ENCODE measurements around the gene UFSP1. TPM values are rescaled to one million over a fixed set of nuclear protein-coding genes. Genes with fewer than 3 reads are reported as not detected.

UFSP1 gene
- total RNA-seq, 1 experiment from 2014 or later = 5.6 TPM

DNA sequence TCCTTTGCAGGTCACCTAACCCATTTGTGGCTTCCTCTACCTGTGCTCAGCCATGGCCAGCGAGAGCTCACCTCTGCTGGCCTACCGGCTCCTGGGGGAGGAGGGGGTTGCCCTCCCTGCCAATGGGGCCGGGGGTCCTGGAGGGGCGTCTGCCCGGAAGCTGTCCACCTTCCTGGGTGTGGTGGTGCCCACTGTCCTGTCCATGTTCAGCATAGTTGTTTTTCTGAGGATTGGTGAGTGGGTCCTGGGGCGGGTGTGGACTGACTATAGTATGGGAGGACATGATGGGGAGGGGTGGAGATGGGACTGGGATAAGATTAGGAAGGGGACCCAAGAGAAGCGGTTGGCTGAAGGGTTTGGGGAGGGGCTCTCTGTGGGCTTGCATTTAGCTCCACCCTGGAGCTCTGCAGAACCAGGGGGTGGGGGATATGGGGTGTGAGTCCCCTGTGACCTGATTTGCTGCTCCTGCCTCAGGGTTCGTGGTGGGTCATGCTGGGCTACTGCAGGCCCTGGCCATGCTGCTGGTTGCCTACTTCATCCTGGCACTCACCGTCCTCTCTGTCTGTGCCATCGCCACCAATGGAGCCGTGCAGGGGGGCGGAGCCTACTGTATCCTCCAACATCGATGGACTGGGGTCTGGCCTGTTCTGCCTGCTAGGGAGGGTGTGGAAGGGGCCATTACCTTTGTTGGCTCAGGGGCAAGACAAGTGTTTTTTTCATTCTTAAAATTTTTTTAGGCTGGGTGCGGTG, 35.2 kb downstream of the UFSP1 start:
- H3K27me3 ChIP-seq (ENCODE audit: insufficient read depth, low read length) = no peaks in the 10 kb centered on the region
- no peak for DNase-seq (ENCODE audit: low read depth, low spot score)
- no peaks in the 10 kb centered on the region for H3K9me2 ChIP-seq (ENCODE audit: insufficient read depth)
- no peak overlapping the region for H2AFZ ChIP-seq (ENCODE audit: low read depth, low read length, poor library complexity, severe bottlenecking)
- no peaks in the 10 kb centered on the region for H3K36me3 ChIP-seq (ENCODE audit: control insufficient read depth in 1 of 2, insufficient read depth in 2 of 2, low read length in 2 of 2)
- H3K9me3 ChIP-seq (ENCODE audit: control insufficient read depth in 1 of 2, insufficient read depth in 1 of 2, low read depth in 1 of 2, low read length in 2 of 2) = no peaks in the 10 kb centered on the region
- H4K20me1 ChIP-seq (ENCODE audit: insufficient read depth) = no peaks in the 10 kb centered on the region
- TF ChIP-seq SIN3A (IDR thresholded peaks at IDR 0.05; ENCODE audit: low read depth) = no peak
- no peak for TF ChIP-seq ZFX (IDR thresholded peaks at IDR 0.05)
- TF ChIP-seq, protein P1, sequence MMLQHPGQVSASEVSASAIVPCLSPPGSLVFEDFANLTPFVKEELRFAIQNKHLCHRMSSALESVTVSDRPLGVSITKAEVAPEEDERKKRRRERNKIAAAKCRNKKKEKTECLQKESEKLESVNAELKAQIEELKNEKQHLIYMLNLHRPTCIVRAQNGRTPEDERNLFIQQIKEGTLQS (IDR thresholded peaks at IDR 0.05) = no peak
- no peak for TF ChIP-seq EZH2 (IDR thresholded peaks at IDR 0.05)
- TF ChIP-seq EZH2phosphoT487 (IDR thresholded peaks at IDR 0.05; ENCODE audit: borderline replicate concordance) = no peak
- TF ChIP-seq, protein P2, sequence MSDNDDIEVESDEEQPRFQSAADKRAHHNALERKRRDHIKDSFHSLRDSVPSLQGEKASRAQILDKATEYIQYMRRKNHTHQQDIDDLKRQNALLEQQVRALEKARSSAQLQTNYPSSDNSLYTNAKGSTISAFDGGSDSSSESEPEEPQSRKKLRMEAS (IDR thresholded peaks at IDR 0.05) = no peak
- TF ChIP-seq ELF1 (IDR thresholded peaks at IDR 0.05; ENCODE audit: borderline replicate concordance, low read depth) = no peak
- TF ChIP-seq CBX3 (IDR thresholded peaks at IDR 0.05; ENCODE audit: low read depth) = no peak
- TF ChIP-seq RAD21 (IDR thresholded peaks at IDR 0.05; ENCODE audit: low read depth) = no peak
- no peak for TF ChIP-seq YY1 (IDR thresholded peaks at IDR 0.05; ENCODE audit: extremely low read depth, insufficient replicate concordance, low read depth, low read length)
- TF ChIP-seq TCF7L2 (IDR thresholded peaks at IDR 0.05; ENCODE audit: borderline replicate concordance, extremely low read depth, insufficient read depth, insufficient read length) = no peak
- TF ChIP-seq EGR1 (IDR thresholded peaks at IDR 0.05; ENCODE audit: low read depth) = no peak
- TF ChIP-seq SP1 (IDR thresholded peaks at IDR 0.05; ENCODE audit: low read depth) = no peak
- TF ChIP-seq POLR2AphosphoS5 (IDR thresholded peaks at IDR 0.05; ENCODE audit: low read depth, low read length) = no peak
- no peak for TF ChIP-seq POLR2A (IDR thresholded peaks at IDR 0.05; ENCODE audit: borderline replicate concordance, extremely low read depth, insufficient read depth, insufficient read length)
- no peak for TF ChIP-seq JUND (IDR thresholded peaks at IDR 0.05)
- ChIA-PET POLR2A (interaction anchor here (1.1 kb wide), 1 partner anchor 21 kb away, joined by 3 read pairs; the partner anchor contains the start of gene SRRT), RAD21 (ENCODE audit: low non-redundant PET in 1 of 2, low total read pairs in 2 of 2, uncharacterized antibody in 2 of 2, unreplicated experiment in 2 of 2) (no interaction called here), CTCF (interaction anchor here (1.2 kb wide), 1 partner anchor 149 kb away, joined by 4 read pairs; the partner anchor contains the start of gene POP7)
- H3K4me3 ChIP-seq (replicated peaks in 1 of 2; ENCODE audit: low read depth in 1 of 2, low read length in 2 of 2) = no peak overlapping the region
- peaks cover 6 to 16% of the 10 kb centered on the region in 2 experiments; a peak in 3 of 4 replicates for H3K4me1 ChIP-seq (ENCODE audit: control insufficient read depth in 1 of 2, insufficient read depth in 2 of 2, low read length in 2 of 2)
- peaks cover 18% of the 10 kb centered on the region; the same call in 1 of the 2 replicates for H3K79me2 ChIP-seq (ENCODE audit: insufficient read depth, low read length)
- H3K27ac ChIP-seq (ENCODE audit: low read depth, low read length) = no peak overlapping the region
- no TSS peak for BruUV-seq (replicated peaks)
- ATAC-seq = no peak
- intact Hi-C loops (cut with micrococcal nuclease) = no loop called here
- H3K9ac ChIP-seq (ENCODE audit: low read length) = no peak overlapping the region
- no peak overlapping the region for H3K4me2 ChIP-seq (ENCODE audit: low read length)
